H9 (cell line): ENCODE results near the gene HOXD13. TPM values are rescaled to one million over a fixed set of nuclear protein-coding genes. Genes with fewer than 3 reads are reported as not detected.

Experiments used
- DNase-seq: peaks from one replicate; pipeline ENCODE4 v3.0.0-alpha.2; 2017
- H2AFZ ChIP-seq: one replicate; pipeline ENCODE4 v1.6.1; 2013; ENCODE audit warnings: mild to moderate bottlenecking, low read length, control low read depth, moderate library complexity
- H2AK5ac ChIP-seq: 2 replicates; pipeline ENCODE4 v1.6.1; 2013; ENCODE audit warnings: low read length, control low read depth, mixed read lengths; ENCODE audit not compliant: insufficient read length
- H2BK120ac ChIP-seq: one replicate; pipeline ENCODE4 v1.6.1; 2013; ENCODE audit warnings: low read depth, mild to moderate bottlenecking, low read length, control low read depth, inconsistent platforms; ENCODE audit not compliant: poor library complexity, severe bottlenecking
- H2BK12ac ChIP-seq: 2 replicates; pipeline ENCODE4 v1.6.1; 2013; ENCODE audit warnings: low read length, control low read depth, mixed read lengths, low read depth; ENCODE audit not compliant: insufficient read length
- H2BK15ac ChIP-seq: 2 replicates; pipeline ENCODE4 v1.6.1; 2013; ENCODE audit warnings: low read depth, low read length, control low read depth
- H2BK20ac ChIP-seq: one replicate; pipeline ENCODE4 v1.6.1; 2013; ENCODE audit warnings: low read depth, mild to moderate bottlenecking, low read length, control low read depth, inconsistent platforms; ENCODE audit not compliant: poor library complexity, severe bottlenecking
- H2BK5ac ChIP-seq: 2 replicates; pipeline ENCODE4 v1.6.1; 2013; ENCODE audit warnings: low read length, control low read depth, mixed read lengths; ENCODE audit not compliant: insufficient read length
- H3K14ac ChIP-seq: 2 replicates; pipeline ENCODE4 v1.6.1; 2013; ENCODE audit warnings: low read length, control low read depth; ENCODE audit not compliant: insufficient read depth
- H3K18ac ChIP-seq: 2 replicates; pipeline ENCODE4 v1.6.1; 2013; ENCODE audit warnings: low read depth, mild to moderate bottlenecking, mixed read lengths, low read length, control low read depth; ENCODE audit not compliant: insufficient read length
- H3K23ac ChIP-seq: 2 replicates; pipeline ENCODE4 v1.6.1; 2013; ENCODE audit warnings: low read length, control low read depth, mixed read lengths, low read depth; ENCODE audit not compliant: insufficient read length
- H3K23me2 ChIP-seq: 2 replicates; pipeline ENCODE4 v1.6.1; 2013; ENCODE audit warnings: low read depth, mild to moderate bottlenecking, mixed read lengths, low read length, control low read depth; ENCODE audit not compliant: insufficient read length, poor library complexity, severe bottlenecking
- H3K27ac ChIP-seq: 2 replicates; pipeline ENCODE4 v1.5.1; 2013; ENCODE audit warnings: low read length, control low read depth, mixed read lengths, low read depth; ENCODE audit not compliant: insufficient read length
- H3K27me3 ChIP-seq: 2 replicates; pipeline ENCODE4 v1.6.1; 2013; ENCODE audit warnings: low read length, control low read depth, inconsistent platforms; ENCODE audit not compliant: insufficient read depth
- H3K4ac ChIP-seq: 2 replicates; pipeline ENCODE4 v1.6.1; 2013; ENCODE audit warnings: low read depth, mild to moderate bottlenecking, control low read depth, inconsistent platforms, low read length, moderate library complexity
- H3K4me1 ChIP-seq: 2 replicates; pipeline ENCODE4 v1.6.1; 2013; ENCODE audit warnings: low read length, control low read depth, inconsistent platforms; ENCODE audit not compliant: insufficient read depth
- H3K4me2 ChIP-seq: 2 replicates; pipeline ENCODE4 v1.6.1; 2013; ENCODE audit warnings: low read length, control low read depth, mixed read lengths; ENCODE audit not compliant: insufficient read length, insufficient read depth
- H3K56ac ChIP-seq: 2 replicates; pipeline ENCODE4 v1.6.1; 2013; ENCODE audit warnings: low read depth, mild to moderate bottlenecking, mixed read lengths, low read length, control low read depth; ENCODE audit not compliant: insufficient read length
- H3K79me1 ChIP-seq: 2 replicates; pipeline ENCODE4 v1.6.1; 2013; ENCODE audit warnings: low read depth, mild to moderate bottlenecking, moderate library complexity, low read length, control low read depth, inconsistent platforms; ENCODE audit not compliant: insufficient read depth, poor library complexity, severe bottlenecking
- H3K79me2 ChIP-seq: 2 replicates; pipeline ENCODE4 v1.6.1; 2013; ENCODE audit warnings: low read length, control low read depth, inconsistent platforms; ENCODE audit not compliant: insufficient read depth
- H3K9ac ChIP-seq: 2 replicates; pipeline ENCODE4 v1.6.1; 2013; ENCODE audit warnings: low read length, control low read depth, mixed read lengths; ENCODE audit not compliant: insufficient read length; ENCODE audit errors: extremely low read depth
- H3K9me3 ChIP-seq: one replicate; pipeline ENCODE4 v1.6.1; 2013; ENCODE audit warnings: low read depth, low read length, inconsistent platforms; ENCODE audit not compliant: control insufficient read depth
- H3T11ph ChIP-seq: one replicate; pipeline ENCODE4 v1.6.1; 2013; ENCODE audit warnings: mild to moderate bottlenecking, low read length, control low read depth, inconsistent platforms
- H4K20me1 ChIP-seq: one replicate; pipeline ENCODE4 v1.6.1; 2013; ENCODE audit not compliant: control insufficient read depth, insufficient read length, insufficient read depth
- H4K5ac ChIP-seq: 2 replicates; pipeline ENCODE4 v1.6.1; 2013; ENCODE audit warnings: low read depth, mild to moderate bottlenecking, mixed read lengths, low read length, control low read depth; ENCODE audit not compliant: insufficient read length
- H4K8ac ChIP-seq: replicated peaks from 2 replicates; pipeline ENCODE4 v1.6.1; 2013; ENCODE audit warnings: low read length, control low read depth, mixed read lengths, low read depth; ENCODE audit not compliant: insufficient read length
- H4K91ac ChIP-seq: 2 replicates; pipeline ENCODE4 v1.6.1; 2013; ENCODE audit warnings: low read depth, mild to moderate bottlenecking, moderate library complexity, mixed read lengths, low read length, control low read depth; ENCODE audit not compliant: insufficient read length
- H3K27ac Mint-ChIP-seq, 3 experiments: 2 replicates in 2 of 3; 3 replicates in 1 of 3; pipeline ENCODE4 v1.8.0; 2020 to 2021; ENCODE audit warnings: mixed read lengths in 3 of 3, mild to moderate bottlenecking in 1 of 3, moderate library complexity in 1 of 3
- H3K27me3 Mint-ChIP-seq: 2 replicates; pipeline ENCODE4 v1.8.0; 2021; ENCODE audit warnings: low read depth, mild to moderate bottlenecking, moderate library complexity, mixed read lengths
- H3K36me3 Mint-ChIP-seq, 3 experiments: 2 replicates in 2 of 3; 3 replicates in 1 of 3; pipeline ENCODE4 v1.8.0; 2020 to 2021; ENCODE audit warnings: low read depth in 3 of 3, mixed read lengths in 3 of 3; ENCODE audit not compliant: insufficient read depth in 1 of 3
- H3K4me1 Mint-ChIP-seq, 2 experiments: 2 replicates each; pipeline ENCODE4 v1.8.0; 2020; ENCODE audit warnings: mixed read lengths in 2 of 2
- H3K4me3 Mint-ChIP-seq, 2 experiments: 2 replicates in 1 of 2; 3 replicates in 1 of 2; pipeline ENCODE4 v1.8.0; 2020 to 2021; ENCODE audit warnings: mild to moderate bottlenecking in 2 of 2, mixed read lengths in 2 of 2, moderate library complexity in 1 of 2
- H3K9me3 Mint-ChIP-seq, 2 experiments: 2 replicates in 1 of 2; 3 replicates in 1 of 2; pipeline ENCODE4 v1.8.0; 2020; ENCODE audit warnings: mild to moderate bottlenecking in 2 of 2, mixed read lengths in 2 of 2, moderate library complexity in 1 of 2
- WGBS: extraction: QIAGEN DNeasy Blood & Tissue Kit; methylation state at CpG from one replicate; pipeline ENCODE4 v1.1.7; 2013; ENCODE audit warnings: missing lambda C conversion rate, low lambda C conversion rate, mixed read lengths; ENCODE audit not compliant: insufficient read length; ENCODE audit errors: extremely low coverage; 5-methylcytosine and 5-hydroxymethylcytosine counted together
- total RNA-seq: library from RNA; stranded (reverse); gene quantifications from 2 replicates; pipeline ENCODE4 v1.2.1, GENCODE V29; 2021
- TF ChIP-seq, protein P1 (sequence below): fragments of 200-600 bp; sonication (generic); conservative IDR thresholded peaks from 3 replicates; pipeline ENCODE4 v1.8.0; 2021; ENCODE audit warnings: antibody characterized with exemption, mild to moderate bottlenecking

The HOXD13 gene
- total RNA-seq, 1 experiment from 2014 or later: not detected

- TF ChIP-seq, protein P1, sequence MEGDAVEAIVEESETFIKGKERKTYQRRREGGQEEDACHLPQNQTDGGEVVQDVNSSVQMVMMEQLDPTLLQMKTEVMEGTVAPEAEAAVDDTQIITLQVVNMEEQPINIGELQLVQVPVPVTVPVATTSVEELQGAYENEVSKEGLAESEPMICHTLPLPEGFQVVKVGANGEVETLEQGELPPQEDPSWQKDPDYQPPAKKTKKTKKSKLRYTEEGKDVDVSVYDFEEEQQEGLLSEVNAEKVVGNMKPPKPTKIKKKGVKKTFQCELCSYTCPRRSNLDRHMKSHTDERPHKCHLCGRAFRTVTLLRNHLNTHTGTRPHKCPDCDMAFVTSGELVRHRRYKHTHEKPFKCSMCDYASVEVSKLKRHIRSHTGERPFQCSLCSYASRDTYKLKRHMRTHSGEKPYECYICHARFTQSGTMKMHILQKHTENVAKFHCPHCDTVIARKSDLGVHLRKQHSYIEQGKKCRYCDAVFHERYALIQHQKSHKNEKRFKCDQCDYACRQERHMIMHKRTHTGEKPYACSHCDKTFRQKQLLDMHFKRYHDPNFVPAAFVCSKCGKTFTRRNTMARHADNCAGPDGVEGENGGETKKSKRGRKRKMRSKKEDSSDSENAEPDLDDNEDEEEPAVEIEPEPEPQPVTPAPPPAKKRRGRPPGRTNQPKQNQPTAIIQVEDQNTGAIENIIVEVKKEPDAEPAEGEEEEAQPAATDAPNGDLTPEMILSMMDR: no peak
- WGBS: no CpG with 5 or more reads among the region's 38 CpGs
- no peak overlapping the region for H2BK15ac ChIP-seq
- no peak overlapping the region for H2BK20ac ChIP-seq
- Mint-ChIP-seq H3K27ac (no peak overlapping the region), H3K4me1 (peaks cover 8 to 31% of the 10 kb centered on the region in 2 experiments; a peak in 3 of 4 replicates), H3K36me3 (peaks cover 0 to 4% (median 0%) of the 10 kb centered on the region in 3 experiments; a peak in 1 of 7 replicates), H3K27me3 (peaks cover 99% of the 10 kb centered on the region), H3K4me3 (peak overlapping the region; percentile 38 to 69), H3K9me3 (peaks cover 3 to 7% of the 10 kb centered on the region in 2 experiments; a peak in 4 of 5 replicates)
- no peaks in the 10 kb centered on the region for H3K9me3 ChIP-seq
- no peak overlapping the region for H3K56ac ChIP-seq
- no peaks in the 10 kb centered on the region for H4K20me1 ChIP-seq
- peaks cover 3% of the 10 kb centered on the region for H3K23me2 ChIP-seq
- no peak overlapping the region for H3T11ph ChIP-seq
- H3K4me1 ChIP-seq: no peaks in the 10 kb centered on the region
- no peak overlapping the region for H4K5ac ChIP-seq
- H2BK12ac ChIP-seq: no peak overlapping the region
- H3K79me2 ChIP-seq: no peaks in the 10 kb centered on the region
- H3K14ac ChIP-seq: no peak overlapping the region
- no peaks in the 10 kb centered on the region for H3K79me1 ChIP-seq
- DNase-seq: peak; percentile 31
- H3K9ac ChIP-seq: no peak overlapping the region
- no peak overlapping the region for H2BK5ac ChIP-seq
- H3K27me3 ChIP-seq: peaks cover 68% of the 10 kb centered on the region
- peak overlapping the region; percentile 36 for H3K4me2 ChIP-seq
- H3K27ac ChIP-seq: no peak overlapping the region
- H3K18ac ChIP-seq: no peak overlapping the region
- H4K91ac ChIP-seq: no peak overlapping the region
- no peak overlapping the region for H3K23ac ChIP-seq
- H2BK120ac ChIP-seq: no peak overlapping the region
- H2AK5ac ChIP-seq: no peak overlapping the region
- H2AFZ ChIP-seq: no peak overlapping the region
- no peak overlapping the region for H4K8ac ChIP-seq
- H3K4ac ChIP-seq: no peak overlapping the region
Observed at GRCh38 chr2:176067589-176068418, 24.7 kb upstream of the HOXD13 start.
